HepG2 (cell line): ENCODE data around the gene BICDL1. TPM values are rescaled to one million over a fixed set of nuclear protein-coding genes. Genes with fewer than 3 reads are reported as not detected.

Source experiments
- ARID3A ChIP-seq: IDR thresholded peaks from 2 replicates; pipeline ENCODE4 v1.6.1; 2012; ENCODE audit warnings: low read depth, low read length, improper control_type of control experiment
- CAMTA2 ChIP-seq: sonication (generic); formaldehyde crosslinking; IDR thresholded peaks from 2 replicates; pipeline ENCODE4 v1.4.0; 2020; ENCODE audit warnings: mild to moderate bottlenecking, missing genetic modification reagents, borderline replicate concordance
- CCDC6 ChIP-seq: sonication (generic); formaldehyde crosslinking; IDR thresholded peaks from 2 replicates; pipeline ENCODE4 v1.8.1; 2022; ENCODE audit warnings: mild to moderate bottlenecking, missing genetic modification reagents, moderate library complexity
- CEBPZ ChIP-seq: IDR thresholded peaks from 2 replicates; pipeline ENCODE4 v1.6.1; 2012; ENCODE audit warnings: low read length, improper control_type of control experiment
- DMTF1 ChIP-seq: sonication (generic); formaldehyde crosslinking; IDR thresholded peaks from 2 replicates; pipeline ENCODE4 v1.4.0; 2020; ENCODE audit warnings: mild to moderate bottlenecking, missing genetic modification reagents
- DZIP1 ChIP-seq: sonication (generic); formaldehyde crosslinking; IDR thresholded peaks from 2 replicates; pipeline ENCODE4 v1.5.0; 2020; ENCODE audit warnings: mild to moderate bottlenecking, missing genetic modification reagents
- EEA1 ChIP-seq: sonication (generic); formaldehyde crosslinking; IDR thresholded peaks from 2 replicates; pipeline ENCODE4 v1.5.1; 2020; ENCODE audit warnings: mild to moderate bottlenecking, missing genetic modification reagents, borderline replicate concordance
- FUBP1 ChIP-seq: sonication (generic); formaldehyde crosslinking; IDR thresholded peaks from 2 replicates; pipeline ENCODE4 v1.5.1; 2020; ENCODE audit warnings: missing genetic modification reagents, mild to moderate bottlenecking, borderline replicate concordance
- POLR2AphosphoS2 ChIP-seq: IDR thresholded peaks from 2 replicates; pipeline ENCODE4 v1.6.1; 2011; ENCODE audit warnings: low read depth, low read length, improper control_type of control experiment
- RCOR2 ChIP-seq: IDR thresholded peaks from 2 replicates; pipeline ENCODE4 v1.6.1; 2016; ENCODE audit warnings: missing biosample characterization, missing genetic modification reagents
- SRF ChIP-seq: IDR thresholded peaks from 2 replicates; pipeline ENCODE4 v1.6.1; 2011; ENCODE audit warnings: mild to moderate bottlenecking, low read depth, low read length, moderate library complexity
- TMF1 ChIP-seq: sonication (generic); formaldehyde crosslinking; IDR thresholded peaks from 2 replicates; pipeline ENCODE4 v1.8.1; 2022; ENCODE audit warnings: low read depth, missing genetic modification reagents
- ZMYM4 ChIP-seq: sonication (generic); formaldehyde crosslinking; IDR thresholded peaks from 2 replicates; pipeline ENCODE4 v1.8.1; 2023; ENCODE audit warnings: mild to moderate bottlenecking, missing genetic modification reagents
- ZNF143 ChIP-seq: sonication (generic); formaldehyde crosslinking; IDR thresholded peaks from 2 replicates; pipeline ENCODE4 v1.4.0; 2020; ENCODE audit warnings: missing genetic modification reagents
- ZNF382 ChIP-seq: sonication (generic); formaldehyde crosslinking; IDR thresholded peaks from 2 replicates; pipeline ENCODE4 v1.5.0; 2020; ENCODE audit warnings: missing genetic modification reagents, mild to moderate bottlenecking, borderline replicate concordance
- ZNF75D ChIP-seq: sonication (generic); formaldehyde crosslinking; IDR thresholded peaks from 2 replicates; pipeline ENCODE4 v1.8.1; 2023; ENCODE audit warnings: missing genetic modification reagents, mild to moderate bottlenecking, borderline replicate concordance
- polyA plus RNA-seq, 8 experiments: library from polyadenylated mRNA; depleted of rRNA in 3 of 8; stranded (reverse) in 7 of 8; unstranded in 1 of 8; fragments of >200 nt; fragmentation: Illumina TruSeq in 4 of 8; extraction: Trizol in 4 of 8; gene quantifications; 2 replicates each; pipeline versions ENCODE4 v1.2.1 to v1.2.3, GENCODE V29; 2011 to 2016; ENCODE audit warnings: low read depth in 4 of 8, missing spikeins in 1 of 8, mixed read lengths in 1 of 8; ENCODE audit not compliant: insufficient read depth in 1 of 8
- total RNA-seq, 5 experiments: library from RNA; depleted of rRNA; stranded (reverse); fragments of >200 nt; fragmentation: Illumina TruSeq; extraction: Trizol; gene quantifications; 2 replicates each; pipeline ENCODE4 v1.2.3, GENCODE V29; 2016; ENCODE audit warnings: low read depth in 1 of 5

BICDL1 gene
- total and polyA plus RNA-seq, 2 of the 13 experiments (the other 11 are each of a cell fraction or from before 2014, with no cell fraction given) = 3.6 to 9.7 TPM

GRCh38 chr12:119988472-119989360 lies at the start of gene BICDL1 (continued):
- TF ChIP-seq ZNF382 (CRISPR knock-in tag) (no peak), RCOR2 (CRISPR knock-in tag) (no peak), DMTF1 (no peak), ZMYM4 (no peak), POLR2AphosphoS2 (no peak), EEA1 (CRISPR knock-in tag) (no peak), SRF (no peak), ZNF143 (no peak), CAMTA2 (CRISPR knock-in tag) (no peak), DZIP1 (CRISPR knock-in tag) (no peak), ZNF75D (CRISPR knock-in tag) (no peak), CEBPZ (no peak), ARID3A (no peak), CCDC6 (0 out of 2 replicates have a peak, but pooled peaks have one; percentile 25), TMF1 (CRISPR knock-in tag) (no peak), FUBP1 (CRISPR knock-in tag) (no peak)
